Hematopoietic multipotent progenitor cell treated with erythropoietin and hydrocortisone succinate and interleukin-3 and kit ligand, for 6 days (in vitro differentiated cells): ENCODE data around the gene COL4A6.

Experiments
- DNase-seq: peaks from one replicate; pipeline ENCODE4 v3.0.0-alpha.2; 2015

COL4A6 gene

GRCh38 chrX:108216405-108216804 is 221.8 kb downstream of the COL4A6 start:
- no peak for DNase-seq

GRCh38 chrX:108211301-108211700 is 226.9 kb downstream of the COL4A6 start:
- no peak for DNase-seq

DNA sequence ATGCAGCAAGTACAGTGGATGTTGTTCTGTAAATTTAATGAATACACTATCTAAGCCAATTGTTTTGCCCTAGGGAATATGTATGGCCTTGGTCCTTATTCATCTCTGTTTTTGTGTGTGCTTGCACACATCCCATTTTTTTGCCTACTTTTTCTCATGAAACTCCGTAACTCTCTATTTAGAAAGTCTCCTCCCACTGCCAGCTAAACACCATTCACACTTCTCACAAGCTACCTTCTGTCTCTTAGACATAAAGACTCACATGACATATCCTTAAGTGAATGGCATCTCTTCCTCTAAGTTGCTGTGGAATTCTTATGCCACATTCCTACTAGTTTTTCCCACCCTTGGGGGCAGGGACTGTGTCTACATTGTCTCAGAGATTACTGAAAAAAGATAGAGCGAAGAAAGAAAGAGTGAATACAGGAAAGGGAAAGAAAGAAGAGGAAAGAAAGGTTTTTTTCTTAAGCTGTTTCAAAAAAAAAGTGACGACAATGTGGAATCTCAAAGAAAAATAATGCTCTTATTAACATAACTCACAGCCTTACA is 229.1 kb downstream of the COL4A6 start:
- DNase-seq: no peak

- no peak for DNase-seq
Observed at GRCh38 chrX:108203540-108203939, 234.7 kb downstream of the COL4A6 start.

- DNase-seq: peak; percentile 49
Observed at GRCh38 chrX:108199691-108200090, 238.5 kb downstream of the COL4A6 start.

DNA sequence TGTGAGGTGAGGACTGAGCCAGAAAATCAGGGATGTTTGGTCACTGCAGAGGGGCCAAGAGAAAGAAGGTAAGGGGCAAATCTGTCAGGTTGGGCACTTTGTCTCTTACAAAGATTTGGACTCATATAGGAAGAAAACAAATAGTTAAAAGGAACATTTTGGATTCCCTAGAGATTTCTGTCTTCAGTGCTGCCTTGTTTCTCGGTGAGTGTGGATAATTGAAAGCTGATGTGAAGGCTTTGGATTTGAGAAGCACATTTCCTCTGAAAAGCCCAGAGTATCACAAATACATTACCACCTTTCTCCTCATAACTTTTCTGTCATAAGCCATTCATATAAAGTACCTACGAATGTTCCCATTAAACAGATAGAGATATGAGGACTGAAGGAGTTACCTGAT is 239.2 kb downstream of the COL4A6 start:
- DNase-seq: no peak

DNA sequence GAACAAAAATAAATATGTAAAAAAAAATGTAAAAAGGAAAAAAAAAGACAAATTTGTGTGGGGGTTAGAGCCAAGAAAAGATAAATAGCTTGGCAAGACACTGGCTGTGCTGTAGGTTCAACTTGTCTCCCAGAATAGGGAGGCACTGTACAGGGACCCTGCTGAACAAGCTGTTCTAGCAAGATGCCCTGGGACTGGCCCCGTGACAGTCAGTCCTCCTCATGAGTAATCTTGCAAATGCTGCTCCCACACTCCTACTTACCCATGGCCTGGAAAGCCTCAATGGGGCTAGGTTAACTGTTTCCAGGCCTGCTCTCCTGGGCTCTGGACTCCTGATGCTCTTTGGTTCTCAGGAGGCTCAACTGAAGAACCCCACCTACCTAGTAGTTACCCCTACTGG is 239.8 kb downstream of the COL4A6 start:
- DNase-seq: no peak

DNA sequence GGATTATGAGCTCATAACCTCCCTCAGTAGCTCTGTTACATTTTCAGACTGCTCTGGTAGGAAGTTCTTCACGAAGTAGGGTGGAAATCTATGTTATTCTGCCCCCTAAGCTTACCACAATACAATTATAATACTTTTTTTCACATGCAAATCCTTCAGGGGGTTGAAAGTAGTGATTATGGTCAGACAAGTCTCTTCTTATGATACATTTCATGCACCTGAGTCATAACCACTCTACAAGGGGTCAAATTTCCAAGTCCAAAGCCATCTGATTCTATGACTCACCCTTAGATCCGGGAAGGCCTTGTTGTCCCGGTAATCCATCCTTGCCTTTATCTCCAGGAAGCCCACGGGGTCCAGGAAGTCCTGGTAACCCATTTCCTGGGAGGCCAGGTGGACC is 251.4 kb downstream of the COL4A6 start:
- DNase-seq: no peak

GRCh38 chrX:108178143-108178498 is 260.1 kb downstream of the COL4A6 start:
- no peak for DNase-seq

GRCh38 chrX:108177351-108178142 is 260.7 kb downstream of the COL4A6 start:
- no peak for DNase-seq

GRCh38 chrX:108173874-108174273 is 264.3 kb downstream of the COL4A6 start:
- no peak for DNase-seq

DNA sequence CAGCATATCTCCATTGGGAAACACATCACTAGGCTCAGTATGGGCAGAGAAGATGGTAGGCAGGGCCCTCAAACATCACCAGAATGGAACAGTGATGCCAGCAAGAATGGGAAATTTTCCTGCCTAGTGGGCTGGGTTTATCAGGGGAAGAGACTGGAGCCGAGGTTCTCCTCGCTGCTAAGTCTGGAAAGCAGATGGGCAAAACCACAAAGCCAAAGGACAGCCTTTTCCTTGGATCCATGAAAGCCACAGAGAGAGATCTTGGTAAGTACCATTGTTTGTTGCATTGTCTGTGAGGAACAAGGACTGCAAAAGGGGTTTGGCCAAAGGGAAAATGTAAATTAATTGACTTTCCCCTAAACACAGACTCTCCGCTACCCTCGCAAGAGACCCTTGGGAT is 266.6 kb downstream of the COL4A6 start:
- no peak for DNase-seq

GRCh38 chrX:108169768-108170167 is 268.5 kb downstream of the COL4A6 start:
- DNase-seq: no peak

GRCh38 chrX:108168961-108169740 is 269.1 kb downstream of the COL4A6 start:
- no peak for DNase-seq

DNA sequence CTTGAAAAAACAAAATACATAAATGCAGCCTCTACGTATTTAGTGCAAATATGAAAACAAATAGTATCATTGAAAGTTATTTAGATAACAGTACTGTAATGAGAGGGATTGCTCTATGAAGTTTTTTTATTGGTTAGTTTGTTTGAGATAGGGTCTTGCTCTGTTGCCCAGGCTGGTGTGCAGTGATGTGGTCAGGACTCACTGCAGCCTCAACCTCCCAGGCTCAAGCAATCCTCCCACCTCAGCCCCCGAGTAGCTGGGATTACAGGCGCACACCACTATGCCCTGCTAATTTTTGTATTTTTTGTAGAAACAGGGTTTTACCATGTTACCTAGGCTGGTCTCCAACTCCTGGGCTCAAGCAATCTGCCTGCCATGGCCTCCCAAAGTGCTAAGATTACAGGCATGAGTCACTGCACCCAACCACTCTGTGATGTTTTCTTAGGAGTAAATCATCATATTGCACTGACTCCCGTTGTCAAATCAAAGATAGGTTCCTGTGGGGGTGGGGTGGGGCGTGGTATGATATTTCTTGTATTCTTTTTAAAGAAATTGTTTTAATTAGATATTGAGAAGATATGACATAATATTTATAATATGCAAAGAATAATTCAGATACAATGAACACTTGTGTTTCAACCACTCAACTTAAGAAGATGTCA is 270.9 kb downstream of the COL4A6 start:
- no peak for DNase-seq

GRCh38 chrX:108165383-108166111 is 272.7 kb downstream of the COL4A6 start:
- peak; percentile 3 for DNase-seq

DNA sequence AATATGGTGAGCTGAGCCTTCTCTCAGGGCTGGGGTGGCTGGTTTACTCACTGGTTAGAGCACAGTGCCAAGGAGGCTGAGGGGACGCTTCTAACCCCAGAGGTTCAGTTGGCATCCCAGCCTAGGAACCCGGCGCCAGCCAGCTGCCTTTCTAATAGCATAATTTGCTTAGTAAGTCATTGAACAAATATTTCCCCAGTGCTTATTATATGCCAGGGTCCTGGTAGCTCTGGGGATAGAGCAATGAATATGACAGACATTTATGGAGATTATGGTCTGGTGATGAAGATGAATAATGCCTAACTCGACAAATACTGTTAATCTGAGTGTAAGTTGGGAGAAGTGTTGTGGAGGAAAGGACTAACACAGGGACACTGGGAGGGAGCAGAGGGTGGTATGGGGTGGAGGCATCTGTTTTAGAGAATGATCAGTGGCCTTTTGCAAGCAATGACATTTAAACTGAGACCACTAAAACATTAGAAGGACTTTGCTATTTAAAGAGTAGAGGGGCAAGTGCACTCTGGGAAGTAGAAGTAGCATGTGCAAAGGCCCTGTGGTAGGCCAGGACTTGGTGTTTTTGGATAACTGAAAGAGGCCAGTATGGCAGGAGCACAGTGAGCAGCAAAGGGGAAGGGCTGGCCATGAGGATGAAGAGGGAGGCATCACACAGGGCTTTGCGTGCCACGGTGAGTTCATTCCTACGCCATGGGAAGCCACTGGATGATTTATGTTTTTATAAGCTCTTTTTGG is 274.7 kb downstream of the COL4A6 start:
- DNase-seq: no peak

DNA sequence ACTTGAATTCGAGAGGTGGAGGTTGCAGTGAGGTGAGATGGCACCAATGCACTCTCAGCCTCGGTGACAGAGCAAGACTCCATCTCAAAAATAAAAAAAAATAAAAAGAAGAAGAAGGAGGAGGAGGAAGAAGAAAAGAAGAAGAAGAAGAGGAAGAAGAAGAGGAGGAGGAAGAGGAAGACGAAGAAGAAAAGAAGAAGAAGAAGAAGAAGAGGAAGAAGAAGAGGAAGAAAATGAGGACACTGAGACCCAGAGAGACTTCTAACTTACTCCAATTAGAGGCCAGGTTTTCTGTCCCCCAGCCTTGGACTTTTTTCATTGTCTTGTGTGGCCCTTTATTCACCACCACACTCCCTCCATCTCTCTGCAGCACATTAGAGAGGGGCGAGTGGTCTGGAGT is 276.0 kb downstream of the COL4A6 start:
- DNase-seq: no peak

- no peak for DNase-seq
Observed at GRCh38 chrX:108160309-108160708, 277.9 kb downstream of the COL4A6 start.

DNA sequence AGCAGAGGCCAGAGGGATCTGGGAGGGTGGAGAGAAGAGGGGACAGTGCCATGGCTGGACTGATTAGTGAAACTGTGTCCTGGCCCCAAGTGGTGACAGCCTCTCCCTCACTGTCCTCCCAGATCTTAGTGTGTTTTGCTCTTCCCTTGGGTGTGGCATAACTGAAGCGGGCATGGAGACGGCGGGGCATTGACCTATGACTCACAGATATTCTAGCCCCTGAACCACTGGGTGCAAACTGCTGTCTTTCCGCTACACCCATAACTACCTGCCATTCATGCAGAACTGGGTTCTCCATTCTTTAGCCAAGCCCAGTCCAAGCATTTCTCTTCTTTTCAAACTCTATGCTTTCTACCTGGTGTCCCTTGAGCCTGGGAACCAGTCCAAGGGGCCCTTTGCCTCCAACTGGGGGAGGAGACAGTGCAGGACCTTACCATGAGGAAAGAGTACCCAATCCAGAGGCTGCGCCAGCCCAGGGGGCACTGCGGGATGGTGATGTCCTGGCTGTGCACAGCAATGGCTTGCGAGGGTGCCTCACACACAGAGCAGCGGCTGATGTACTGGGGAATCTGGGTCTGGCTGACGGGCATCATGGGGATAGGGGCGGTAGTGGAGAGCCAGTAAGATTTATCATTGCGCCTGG is 279.1 kb downstream of the COL4A6 start:
- DNase-seq: no peak

- DNase-seq: no peak
Observed at GRCh38 chrX:108157628-108158027, 280.6 kb downstream of the COL4A6 start.
